ENCODE measurements around the gene SKAP1.
"Not testable (repeated sequence)": the region's sequence is repeated elsewhere in the genome, so short reads cannot be mapped to it uniquely, and the experiment has no call there.

SKAP1 gene

DNA sequence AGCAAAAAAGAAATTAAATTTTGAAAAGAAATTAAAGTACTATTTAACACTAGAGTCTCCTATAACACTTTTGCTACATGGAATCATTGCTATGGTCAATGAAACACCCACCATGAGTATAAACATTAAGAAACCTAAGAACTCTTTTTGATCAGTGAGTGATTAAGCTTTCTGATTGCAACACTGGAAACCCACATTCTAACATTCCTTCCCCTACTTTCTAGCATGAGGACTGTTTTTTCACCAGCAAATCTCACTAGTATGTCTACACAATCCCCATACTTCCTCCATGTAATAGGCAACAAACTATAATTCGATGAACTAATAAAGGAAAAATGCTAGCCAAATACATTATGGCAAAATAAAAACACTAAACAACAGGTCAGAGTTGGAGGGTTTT is 54.7 kb downstream of the SKAP1 start:
- Histone ChIP-seq H3K36me3 (no peaks in the 10 kb centered on the region), H3K4me1 (no peaks in the 10 kb centered on the region), H3K9me3 (no peaks in the 10 kb centered on the region), H3K4me3 (ENCODE audit: low read depth, low read length) (no peak overlapping the region), H3K27me3 (peaks cover 59% of the 10 kb centered on the region)
- no peak for DNase-seq
- TF ChIP-seq, protein P1, sequence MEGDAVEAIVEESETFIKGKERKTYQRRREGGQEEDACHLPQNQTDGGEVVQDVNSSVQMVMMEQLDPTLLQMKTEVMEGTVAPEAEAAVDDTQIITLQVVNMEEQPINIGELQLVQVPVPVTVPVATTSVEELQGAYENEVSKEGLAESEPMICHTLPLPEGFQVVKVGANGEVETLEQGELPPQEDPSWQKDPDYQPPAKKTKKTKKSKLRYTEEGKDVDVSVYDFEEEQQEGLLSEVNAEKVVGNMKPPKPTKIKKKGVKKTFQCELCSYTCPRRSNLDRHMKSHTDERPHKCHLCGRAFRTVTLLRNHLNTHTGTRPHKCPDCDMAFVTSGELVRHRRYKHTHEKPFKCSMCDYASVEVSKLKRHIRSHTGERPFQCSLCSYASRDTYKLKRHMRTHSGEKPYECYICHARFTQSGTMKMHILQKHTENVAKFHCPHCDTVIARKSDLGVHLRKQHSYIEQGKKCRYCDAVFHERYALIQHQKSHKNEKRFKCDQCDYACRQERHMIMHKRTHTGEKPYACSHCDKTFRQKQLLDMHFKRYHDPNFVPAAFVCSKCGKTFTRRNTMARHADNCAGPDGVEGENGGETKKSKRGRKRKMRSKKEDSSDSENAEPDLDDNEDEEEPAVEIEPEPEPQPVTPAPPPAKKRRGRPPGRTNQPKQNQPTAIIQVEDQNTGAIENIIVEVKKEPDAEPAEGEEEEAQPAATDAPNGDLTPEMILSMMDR (IDR thresholded peaks at IDR 0.05; ENCODE audit: low read depth, low read length) = no peak

DNA sequence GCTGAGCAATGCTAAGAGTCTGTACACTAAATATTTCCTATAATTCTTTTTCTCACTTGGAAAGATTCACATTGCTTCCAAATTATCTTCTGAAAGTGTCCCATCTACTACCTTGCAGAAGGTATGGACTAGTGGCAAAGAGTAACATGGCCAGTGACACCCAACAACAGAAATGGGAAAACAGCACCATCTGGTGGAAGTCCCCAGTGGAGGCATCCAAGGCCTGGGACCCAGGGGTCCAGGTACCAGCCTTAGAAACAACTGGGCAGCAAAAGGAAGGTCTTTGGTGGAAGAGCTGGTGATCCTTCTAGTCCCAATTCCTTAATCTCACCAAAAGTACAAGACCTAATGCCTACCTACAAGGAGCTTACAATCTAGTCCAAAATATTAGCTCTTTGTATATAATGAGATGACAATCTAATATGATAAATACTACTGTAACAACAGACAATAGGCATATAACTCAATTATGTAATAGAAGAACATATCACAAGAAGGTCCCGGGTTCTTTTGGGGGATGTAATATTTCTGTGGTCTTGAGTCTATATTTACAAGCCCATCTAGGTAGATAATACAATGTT is 55.3 kb downstream of the SKAP1 start:
- peaks cover 59% of the 10 kb centered on the region for H3K27me3 ChIP-seq
- DNase-seq = peak; percentile 51
- H3K36me3 ChIP-seq = no peaks in the 10 kb centered on the region
- TF ChIP-seq, protein P1 (IDR thresholded peaks at IDR 0.05; ENCODE audit: low read depth, low read length) = peak; percentile 76
- H3K4me3 ChIP-seq (ENCODE audit: low read depth, low read length) = no peak overlapping the region
- no peaks in the 10 kb centered on the region for H3K4me1 ChIP-seq
- no peaks in the 10 kb centered on the region for H3K9me3 ChIP-seq

DNA sequence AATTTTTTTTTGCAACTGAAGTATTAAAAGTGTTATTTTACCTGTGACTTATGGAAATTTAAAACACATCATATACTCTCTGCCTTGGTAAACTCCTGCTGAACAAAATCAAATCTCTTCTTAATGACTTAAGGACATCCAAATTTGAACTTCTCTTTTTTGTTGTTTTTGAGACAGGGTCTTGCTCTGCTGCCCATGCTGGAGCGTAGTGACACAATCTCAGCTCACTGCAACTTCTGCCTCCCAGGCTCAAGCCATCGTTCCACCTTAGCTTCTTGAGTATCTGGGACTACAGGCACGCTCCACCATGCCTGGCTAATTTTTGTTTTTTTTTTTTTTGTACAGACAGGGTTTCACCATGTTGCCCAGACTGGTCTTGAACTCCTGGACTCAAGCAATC is 56.1 kb downstream of the SKAP1 start:
- H3K4me3 ChIP-seq (ENCODE audit: low read depth, low read length) = no peak overlapping the region
- no peaks in the 10 kb centered on the region for H3K36me3 ChIP-seq
- TF ChIP-seq, protein P1 (IDR thresholded peaks at IDR 0.05; ENCODE audit: low read depth, low read length) = no peak
- DNase-seq = no peak
- H3K9me3 ChIP-seq = no peaks in the 10 kb centered on the region
- no peaks in the 10 kb centered on the region for H3K4me1 ChIP-seq
- H3K27me3 ChIP-seq = peaks cover 56% of the 10 kb centered on the region

DNA sequence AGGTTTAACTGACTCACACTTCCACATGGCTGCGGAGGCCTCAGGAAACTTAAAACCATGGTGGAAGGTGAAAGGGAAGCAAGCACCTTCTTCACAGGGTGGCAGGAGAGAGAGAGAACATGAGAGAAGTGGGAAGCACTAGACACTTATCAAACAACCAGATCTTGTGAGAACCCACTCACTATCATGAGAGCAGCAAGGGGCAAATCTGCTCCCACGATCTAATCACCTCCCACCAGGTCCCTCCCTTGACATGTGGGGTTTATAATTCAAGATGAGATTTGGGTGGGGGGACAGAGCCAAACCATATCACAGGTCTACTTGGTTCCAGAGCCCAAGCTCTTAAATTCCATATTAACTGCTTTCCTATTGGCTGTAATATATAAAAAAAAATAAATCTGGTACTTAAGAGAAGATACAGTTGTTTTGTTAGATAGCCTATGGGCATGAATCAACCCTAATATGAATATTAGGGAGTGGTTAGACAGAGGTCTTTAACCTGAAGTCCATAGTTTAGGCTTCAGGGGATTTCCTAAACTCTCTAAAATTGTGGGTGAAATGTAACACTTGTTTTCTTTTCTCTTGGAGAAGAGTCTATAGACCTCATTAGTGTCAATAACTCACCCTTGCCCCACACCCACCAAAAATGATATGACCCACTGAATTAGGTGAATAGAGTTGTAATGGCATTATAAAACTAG is 56.7 kb downstream of the SKAP1 start:
- no peak for DNase-seq
- TF ChIP-seq, protein P1 (IDR thresholded peaks at IDR 0.05; ENCODE audit: low read depth, low read length) = no peak
- Histone ChIP-seq H3K27me3 (peaks cover 55% of the 10 kb centered on the region), H3K36me3 (no peaks in the 10 kb centered on the region), H3K4me3 (ENCODE audit: low read depth, low read length) (no peak overlapping the region), H3K9me3 (no peaks in the 10 kb centered on the region), H3K4me1 (no peaks in the 10 kb centered on the region)

DNA sequence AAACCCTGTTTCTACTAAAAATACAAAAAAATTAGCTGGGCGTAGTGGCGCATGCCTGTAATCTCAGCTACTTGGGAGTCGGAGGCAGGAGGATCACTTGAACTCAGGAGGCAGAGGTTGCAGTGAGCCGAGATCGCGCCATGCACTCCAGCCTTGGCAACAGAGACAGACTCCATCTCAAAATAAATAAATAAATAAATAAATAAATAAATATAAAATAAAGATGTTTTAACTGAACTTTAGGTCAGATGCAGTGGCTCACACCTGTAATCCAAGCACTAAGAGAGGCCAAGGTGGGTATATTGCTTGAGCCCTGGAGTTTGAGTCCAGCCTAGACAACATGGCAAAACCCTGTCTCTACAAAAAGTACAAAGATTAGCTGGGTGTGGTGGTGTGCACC is 61.0 kb downstream of the SKAP1 start:
- not testable (repeated sequence) for DNase-seq; H3K4me1 ChIP-seq; H3K4me3 ChIP-seq (ENCODE audit: low read depth, low read length); H3K36me3 ChIP-seq; H3K9me3 ChIP-seq
- peaks cover 63% of the 10 kb centered on the region for H3K27me3 ChIP-seq

DNA sequence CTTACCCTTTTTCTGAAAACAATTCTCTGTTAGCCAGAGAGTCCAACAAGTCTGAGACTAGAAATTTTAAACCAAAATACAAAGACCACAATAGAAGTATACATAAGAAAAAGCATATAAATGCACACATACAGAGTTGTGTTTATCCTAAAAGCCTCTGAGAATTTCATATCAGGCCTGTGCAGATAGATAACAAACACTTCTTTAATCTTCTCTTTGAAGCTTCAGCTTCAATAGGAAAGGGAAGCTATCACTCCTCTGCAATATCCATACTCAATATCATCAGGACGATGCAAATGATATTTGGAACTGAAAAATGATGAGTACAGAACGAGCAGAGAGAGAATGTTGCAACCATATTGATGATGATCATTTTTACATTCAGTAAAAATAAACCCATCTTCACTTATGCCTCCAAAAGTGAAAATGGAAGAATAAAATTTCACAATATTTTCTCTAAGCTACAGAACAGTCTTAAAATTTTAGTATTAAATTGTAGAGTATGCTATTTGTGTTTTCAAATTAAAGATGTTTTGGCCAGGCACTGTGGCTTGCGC is 61.6 kb downstream of the SKAP1 start:
- Histone ChIP-seq H3K36me3 (no peaks in the 10 kb centered on the region), H3K4me1 (no peaks in the 10 kb centered on the region), H3K27me3 (peaks cover 68% of the 10 kb centered on the region), H3K9me3 (no peaks in the 10 kb centered on the region), H3K4me3 (ENCODE audit: low read depth, low read length) (no peak overlapping the region)
- TF ChIP-seq, protein P1 (IDR thresholded peaks at IDR 0.05; ENCODE audit: low read depth, low read length) = no peak
- DNase-seq = no peak

All from BE2C (cell line).